NOMO-1 treated with dmso at 0.1 percent for 144 hours (cell line): ENCODE measurements around the gene MCM9.

ENCODE experiments used
- DNase-seq: peaks from one replicate; lab custom pipeline; 2025; ENCODE audit not compliant: unreplicated experiment; lab: John Stamatoyannopoulos, UW

MCM9 gene

DNA sequence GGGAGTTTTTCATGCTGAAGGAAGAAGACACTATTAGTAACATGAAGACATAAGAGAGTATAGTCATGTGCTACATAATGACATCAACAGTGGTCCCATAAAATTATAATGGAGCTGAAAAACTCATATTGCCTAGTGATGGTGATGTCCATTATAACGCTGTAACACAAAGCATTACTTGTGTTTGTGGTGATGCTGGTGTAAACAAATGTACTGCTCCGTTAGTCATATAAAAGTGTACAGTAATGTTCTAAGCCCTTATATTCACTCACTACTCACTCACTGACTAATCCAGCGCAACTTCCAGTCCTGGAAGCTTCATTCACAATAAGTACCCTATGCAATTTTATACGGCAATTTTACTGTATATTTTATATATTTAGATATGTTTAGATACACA is 67.8 kb downstream of the MCM9 start:
- DNase-seq, result no peak

DNA sequence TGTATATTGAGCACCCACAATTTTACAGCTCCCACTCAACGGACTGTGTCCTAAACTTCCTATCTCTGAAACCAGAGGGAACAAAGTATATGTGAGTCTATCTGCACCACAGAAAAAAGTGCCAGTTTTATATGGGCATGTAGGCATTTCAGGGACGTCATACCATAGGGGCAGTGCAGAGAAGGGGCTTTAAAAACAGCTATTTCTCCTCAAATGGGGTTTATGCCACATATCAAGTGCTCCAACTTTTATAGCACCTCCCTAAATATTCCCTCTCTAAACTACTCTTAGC is 69.9 kb downstream of the MCM9 start:
- DNase-seq, result no peak

DNA sequence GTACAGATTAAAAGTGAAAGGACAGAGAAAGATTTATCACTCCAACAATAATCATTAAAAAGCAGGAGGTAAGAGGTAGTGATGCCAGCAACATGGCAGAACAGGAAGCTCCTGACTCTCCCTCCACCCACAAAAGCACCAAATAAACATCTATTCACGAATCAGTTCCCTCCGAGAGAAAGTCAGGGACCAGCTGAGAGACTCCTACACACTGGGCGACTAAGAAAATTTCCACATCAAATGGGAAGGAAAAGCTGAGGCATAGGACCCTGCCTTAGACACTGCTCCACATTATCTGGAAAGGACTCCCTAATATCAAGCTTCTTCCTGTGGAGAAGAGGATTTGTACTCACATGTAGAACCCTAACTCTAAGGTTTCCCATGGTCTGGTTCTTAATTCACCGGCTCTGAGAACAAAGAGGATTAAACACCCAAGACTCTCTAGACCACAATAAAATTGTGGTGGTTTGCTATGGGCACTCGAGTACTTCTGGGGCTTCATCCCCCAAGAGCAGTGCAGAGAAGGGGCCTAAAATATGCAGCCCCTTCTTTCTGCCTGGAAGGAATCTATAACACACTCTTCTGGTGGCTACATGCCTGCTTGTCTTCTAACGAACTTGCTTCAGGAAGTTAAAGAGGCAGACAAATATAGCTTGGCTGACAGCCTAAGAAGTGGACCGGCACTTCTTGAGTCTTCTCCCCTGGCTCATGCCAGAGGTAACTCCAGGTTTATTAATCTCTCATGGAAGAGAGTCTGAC is 70.4 kb downstream of the MCM9 start:
- DNase-seq, result no peak

DNA sequence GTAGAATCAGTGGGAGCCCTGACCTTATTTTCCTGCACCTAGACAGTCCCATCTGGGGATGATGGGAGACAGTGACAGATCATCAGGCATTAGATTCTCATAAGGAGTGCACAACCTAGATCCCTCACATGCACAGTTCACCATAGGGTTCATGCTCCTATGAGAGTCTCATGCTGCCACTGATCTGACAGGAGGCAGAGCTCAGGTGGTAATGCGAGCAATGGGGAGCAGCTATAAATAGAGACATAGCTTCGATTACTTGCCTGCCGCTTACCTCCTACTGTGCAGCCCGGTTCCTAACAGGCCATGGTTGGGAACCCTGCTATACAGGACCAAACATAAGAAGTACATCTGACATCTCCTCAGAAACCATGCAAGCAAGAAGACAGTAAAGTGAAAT is 72.5 kb downstream of the MCM9 start:
- no peak for DNase-seq

DNA sequence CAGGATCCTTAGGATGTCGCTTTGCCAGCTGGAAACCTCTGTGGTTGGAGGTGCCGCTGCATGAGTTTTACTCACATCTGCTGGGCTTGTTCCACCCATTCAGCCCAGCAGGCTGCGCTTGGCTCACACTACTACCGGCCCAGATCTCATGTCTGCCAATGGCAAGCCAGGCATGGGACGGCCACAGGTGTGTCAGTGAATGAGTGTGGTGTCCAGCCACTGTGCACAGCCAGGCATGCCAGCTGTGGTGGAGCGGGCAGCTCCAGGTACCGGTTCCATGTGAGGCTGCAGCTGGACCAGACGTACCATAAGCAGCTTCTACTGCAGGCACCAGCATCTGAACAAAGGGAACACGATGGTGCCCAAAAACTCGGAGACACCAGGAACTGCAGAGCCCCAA is 74.1 kb downstream of the MCM9 start:
- no peak for DNase-seq

DNA sequence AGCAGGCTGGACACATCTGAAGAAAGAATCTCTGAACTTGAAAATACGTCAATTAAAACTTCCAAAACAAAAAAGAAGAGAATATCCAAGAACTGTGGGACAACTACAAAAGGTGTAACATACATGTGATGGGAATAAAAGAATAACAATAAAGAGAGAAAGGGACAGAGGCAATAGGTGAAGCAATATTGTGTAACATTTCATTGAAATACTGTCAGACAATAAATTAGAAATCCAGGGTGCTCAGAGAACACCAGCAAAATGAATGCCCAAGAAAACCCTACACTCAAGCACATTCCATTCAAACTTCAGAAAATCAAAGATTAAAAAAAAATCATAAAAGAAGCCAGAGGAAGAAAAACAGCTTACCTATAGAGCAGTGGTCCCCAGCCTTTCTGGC is 74.6 kb downstream of the MCM9 start:
- DNase-seq, result no peak

DNA sequence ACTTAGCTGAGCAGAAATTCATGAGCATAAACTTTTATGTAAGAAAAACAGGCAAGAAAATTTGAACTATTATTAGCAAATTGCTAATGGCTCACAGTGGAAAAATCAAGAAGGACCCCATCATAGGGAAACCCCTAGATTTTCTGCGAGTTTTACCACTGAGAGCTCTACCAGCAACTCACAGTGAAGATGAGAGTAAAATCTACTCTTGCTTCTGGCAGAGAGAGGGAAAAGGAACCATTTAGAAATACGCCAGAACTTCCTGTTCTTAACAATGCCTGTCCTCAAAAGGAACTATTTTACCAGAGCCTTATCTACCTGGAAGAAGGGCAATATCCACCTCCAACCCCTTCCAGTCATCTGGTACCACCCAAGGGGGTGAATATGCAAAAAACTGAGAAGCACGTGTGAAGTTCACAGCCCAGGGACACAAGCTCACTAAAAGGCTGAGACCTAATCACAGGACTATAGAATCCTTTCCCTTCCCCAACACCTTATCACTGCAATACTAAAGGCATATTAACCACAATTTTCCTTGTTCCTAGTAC is 75.4 kb downstream of the MCM9 start:
- no peak for DNase-seq

DNA sequence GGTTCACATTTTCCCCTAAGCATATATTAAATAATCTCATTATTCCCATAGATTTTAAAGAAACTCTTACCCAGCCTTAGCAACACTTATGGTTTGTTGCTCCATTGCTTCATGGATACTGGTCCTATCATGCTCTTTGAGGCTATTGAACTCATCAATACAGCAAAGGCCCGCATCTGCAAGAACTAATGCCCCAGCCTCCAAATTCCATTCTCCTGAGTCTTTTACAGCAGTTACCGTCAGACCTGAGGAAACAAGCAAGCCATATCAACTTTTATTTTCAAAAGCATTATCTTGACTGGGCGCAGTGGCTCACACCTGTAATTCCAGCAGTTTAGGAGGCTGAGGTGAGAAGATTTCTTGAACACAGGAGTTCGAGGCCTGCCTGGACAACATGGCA is 78.7 kb downstream of the MCM9 start:
- no peak for DNase-seq

DNA sequence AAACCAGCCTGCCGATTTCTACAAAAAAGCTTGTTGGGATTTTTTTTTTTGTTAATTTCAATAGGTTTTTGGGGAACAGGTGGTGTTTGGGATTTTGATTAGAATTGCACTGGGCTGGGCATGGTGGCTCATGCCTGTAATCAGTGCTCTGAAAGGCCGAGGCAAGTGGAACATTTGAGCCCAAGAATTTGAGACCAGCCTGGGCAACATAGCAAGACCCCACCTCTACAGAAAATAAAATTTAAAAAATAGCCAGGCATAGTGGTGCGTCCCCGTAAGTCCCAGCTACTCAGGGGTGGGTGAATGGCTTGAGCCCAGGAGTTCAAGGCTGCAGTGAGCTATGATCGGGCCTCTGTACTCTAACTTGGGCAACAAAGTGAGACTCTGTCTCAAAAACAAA is 81.6 kb downstream of the MCM9 start:
- DNase-seq, result no peak

DNA sequence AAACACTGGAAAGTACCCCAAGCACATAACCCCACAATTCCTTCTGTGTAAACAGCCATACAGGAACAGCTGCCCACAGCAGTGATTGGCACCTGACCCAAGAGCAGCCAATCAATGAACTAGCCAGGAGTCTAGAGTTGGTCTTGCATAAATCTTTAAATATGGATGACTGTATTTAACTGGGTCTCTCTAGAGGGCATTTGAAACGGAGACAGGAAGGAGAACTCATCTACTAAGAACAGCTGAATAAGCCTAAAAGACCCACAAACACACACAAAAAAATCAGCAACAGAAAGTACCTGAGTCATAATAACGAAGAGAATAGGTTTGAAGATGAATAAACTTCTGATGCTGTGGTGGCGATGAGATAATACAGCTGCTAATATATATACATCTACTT is 90.0 kb downstream of the MCM9 start:
- DNase-seq, result no peak

DNA sequence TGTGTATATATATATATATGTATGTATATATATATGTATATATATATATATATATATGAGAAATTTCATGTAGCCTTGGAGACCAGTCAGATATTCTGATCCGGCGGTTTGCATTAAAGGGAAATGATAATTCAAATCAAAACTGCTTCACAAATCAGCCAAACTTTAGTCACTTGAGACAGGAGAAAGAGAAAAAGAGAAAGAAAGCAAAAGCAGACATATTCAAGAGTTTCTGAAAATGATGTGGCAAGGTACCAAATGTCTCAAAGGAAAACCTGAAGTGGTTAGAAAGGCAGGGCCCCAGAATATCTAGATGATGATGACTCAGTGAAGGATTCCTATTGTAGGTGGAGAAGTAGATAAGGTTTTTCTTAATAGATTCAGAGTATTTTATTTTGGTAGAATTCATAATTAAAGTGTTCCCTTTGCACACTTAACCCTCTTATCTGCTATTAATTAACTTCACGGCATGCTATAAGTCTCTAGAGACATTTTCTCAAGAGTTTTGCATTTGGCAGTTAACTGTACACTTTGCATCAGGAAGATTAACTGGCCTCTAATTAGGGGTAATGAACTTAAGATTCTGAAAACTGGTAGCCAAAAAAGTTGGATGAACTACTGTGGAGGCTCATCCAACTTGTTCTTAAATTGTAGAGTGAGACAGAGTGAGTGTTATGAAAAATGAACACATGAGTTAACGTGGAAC is 91.1 kb downstream of the MCM9 start:
- DNase-seq, result no peak

DNA sequence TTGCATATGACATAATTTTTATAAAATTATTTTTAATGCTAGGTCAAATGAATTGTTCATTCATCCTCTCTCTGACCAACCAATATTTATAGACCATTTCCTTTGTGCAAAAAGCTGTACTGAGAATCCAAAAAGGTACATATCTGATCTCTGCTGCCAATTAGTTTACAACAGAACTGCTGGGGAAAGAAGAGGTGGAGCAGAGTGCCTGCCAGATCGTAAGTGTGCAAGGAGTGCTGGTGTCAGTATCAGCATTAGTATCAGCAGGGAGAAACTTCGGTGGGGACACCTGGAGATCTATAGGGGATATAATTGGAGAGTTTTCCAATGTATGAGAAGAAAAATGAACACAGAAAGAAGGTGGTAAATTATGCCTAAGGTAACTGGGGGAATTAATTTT is 104.3 kb downstream of the MCM9 start:
- no peak for DNase-seq

DNA sequence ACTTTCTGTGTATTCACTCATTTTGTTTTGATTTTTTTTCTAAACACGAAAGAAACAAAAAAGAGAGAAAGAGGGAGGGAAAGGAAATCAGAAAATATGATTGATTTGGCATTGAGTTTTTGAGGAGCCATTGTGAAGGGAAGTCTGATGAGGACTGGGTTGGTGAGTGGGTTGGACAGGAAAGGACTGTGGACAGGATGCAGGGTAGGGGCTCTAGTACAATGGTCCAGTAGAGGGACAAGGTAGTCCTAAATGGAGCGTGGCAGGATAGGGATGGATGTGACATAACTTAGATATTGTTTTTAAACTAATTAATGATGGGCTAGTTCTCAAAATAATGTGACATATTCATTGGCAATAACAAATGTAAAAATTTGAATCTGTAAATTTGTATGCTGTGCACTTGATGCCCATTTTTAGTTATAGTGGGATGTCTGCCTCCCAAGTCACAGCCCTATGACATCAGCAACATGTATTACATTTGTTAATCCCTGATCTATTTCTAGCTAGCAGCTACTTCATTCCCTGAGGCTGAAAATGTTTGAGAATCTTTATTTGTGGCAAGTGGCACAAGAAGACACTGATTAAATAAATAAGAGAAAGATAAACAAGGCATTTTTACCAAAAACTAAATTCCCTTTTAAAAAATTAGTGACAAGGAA is 105.0 kb downstream of the MCM9 start:
- no peak for DNase-seq

DNA sequence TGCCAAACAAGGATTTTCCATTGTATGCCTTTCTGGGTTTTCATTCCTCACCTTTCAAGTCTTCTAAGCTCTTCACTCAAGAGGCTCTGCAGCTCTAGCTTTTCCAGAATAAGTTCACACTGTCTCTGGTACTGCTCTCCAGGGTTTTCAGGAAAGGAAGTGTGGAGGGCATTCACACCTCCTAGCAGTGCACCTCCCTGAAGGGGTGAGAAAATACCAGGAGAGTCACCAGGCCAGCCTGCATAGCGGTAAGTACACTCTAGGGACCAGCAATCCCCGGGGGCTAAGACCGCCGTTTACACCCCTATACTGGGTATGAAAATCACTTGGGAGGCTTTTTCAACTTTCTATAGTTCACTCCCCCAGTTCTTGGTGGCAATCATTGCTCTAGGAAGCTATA is 108.9 kb downstream of the MCM9 start:
- DNase-seq, result no peak

DNA sequence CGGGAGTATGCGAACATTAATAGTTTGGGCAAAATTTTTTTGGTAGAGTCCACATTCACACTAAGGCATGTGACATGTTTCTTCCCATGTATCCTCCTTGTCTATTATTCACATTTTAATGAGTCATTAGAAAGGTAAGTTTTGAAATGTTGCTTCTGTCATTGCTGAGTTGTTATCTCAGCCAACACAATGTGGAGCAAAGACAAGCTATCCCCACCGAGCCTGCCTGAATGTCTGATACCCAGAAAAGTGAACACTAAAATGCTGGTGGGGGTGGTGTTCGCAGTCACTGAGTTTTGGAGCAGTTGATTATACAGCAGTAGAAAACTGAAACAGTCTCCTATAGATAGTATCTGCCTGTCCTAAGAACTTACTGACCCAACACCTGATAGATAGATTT is 109.3 kb downstream of the MCM9 start:
- no peak for DNase-seq

DNA sequence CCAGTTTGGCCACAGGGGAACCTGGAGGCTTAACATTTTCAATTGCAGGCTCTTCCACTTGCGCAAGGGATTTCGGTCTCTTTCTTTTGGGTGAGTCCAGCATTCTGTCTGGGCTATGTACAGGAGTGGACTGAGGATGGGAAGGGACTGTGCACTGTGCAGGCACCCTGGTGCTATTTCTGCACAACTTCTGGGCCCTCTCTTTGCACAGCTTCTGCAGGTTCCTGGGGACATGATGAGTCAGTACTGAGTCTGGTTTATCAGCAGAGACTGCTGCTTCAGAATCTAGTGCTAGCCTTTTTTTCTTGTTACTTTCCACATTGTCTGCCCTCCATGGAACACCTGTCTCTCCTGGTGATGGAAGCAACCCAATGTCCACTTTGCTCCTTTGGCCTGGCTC is 119.5 kb downstream of the MCM9 start:
- no peak for DNase-seq

DNA sequence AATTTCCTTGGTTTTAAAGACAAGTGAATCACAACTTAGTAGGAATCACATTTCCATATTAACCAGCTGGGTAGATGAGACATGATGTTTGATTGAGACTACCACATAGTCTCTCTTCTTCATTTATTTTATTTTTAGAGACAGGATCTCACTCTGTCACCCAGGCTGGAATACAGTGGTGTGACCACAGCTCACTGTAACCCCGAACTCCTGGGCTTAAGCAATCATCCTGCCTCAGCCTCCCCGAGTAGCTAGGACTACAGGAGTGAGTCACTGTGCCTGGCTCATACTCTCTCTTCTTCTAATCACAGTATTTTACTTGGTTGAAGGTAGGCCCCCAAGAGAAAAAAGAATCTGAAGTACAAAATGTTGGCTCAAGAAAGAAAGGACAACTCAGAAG is 121.2 kb downstream of the MCM9 start:
- DNase-seq, result no peak

DNA sequence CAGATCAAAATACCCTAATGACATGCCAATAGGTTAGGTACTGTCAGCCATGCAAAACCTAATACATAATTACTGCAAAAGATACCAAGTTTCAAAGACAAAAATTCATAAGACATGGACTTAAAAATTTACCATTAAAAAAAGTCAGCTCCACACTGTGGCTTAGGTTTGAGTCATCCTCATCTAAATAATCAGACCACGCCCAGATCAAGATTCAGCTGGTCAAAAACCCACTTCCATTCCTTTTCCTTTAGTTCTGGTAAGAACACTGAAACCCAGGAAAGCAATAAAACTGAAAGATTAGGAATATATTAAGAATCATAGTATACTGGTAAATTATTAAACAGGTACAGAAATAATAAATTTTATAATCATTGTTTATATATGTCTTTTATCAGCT is 122.0 kb downstream of the MCM9 start:
- DNase-seq, result no peak

DNA sequence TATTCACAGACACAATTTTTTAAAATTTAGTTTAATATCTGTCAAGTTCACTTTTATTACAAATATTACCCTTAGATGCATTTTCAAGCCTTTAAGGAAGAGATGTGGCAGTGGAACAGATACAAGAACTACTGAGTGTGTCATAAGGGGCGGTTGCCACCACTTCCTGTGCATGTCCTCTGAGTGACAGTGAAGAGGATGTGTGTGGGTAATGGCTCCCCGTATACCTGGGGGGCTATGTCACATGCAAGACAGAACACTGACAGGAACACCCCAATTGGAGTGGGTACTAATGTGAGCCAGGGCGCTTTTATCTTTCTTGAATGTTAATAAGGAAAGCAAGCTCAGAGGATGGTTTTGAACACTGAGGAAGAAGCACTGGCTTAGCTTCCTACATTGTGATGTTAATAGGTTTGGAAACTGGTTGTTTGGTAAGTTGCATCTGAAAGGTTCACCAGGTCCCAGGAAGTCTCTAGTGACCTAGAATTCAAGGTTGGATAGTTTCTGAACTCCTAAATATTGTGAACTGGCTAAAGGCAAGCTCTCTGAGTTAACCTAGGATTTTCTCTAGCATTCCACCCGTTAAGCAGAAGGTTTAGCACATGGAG is 124.4 kb downstream of the MCM9 start:
- peak; percentile 36 for DNase-seq

DNA sequence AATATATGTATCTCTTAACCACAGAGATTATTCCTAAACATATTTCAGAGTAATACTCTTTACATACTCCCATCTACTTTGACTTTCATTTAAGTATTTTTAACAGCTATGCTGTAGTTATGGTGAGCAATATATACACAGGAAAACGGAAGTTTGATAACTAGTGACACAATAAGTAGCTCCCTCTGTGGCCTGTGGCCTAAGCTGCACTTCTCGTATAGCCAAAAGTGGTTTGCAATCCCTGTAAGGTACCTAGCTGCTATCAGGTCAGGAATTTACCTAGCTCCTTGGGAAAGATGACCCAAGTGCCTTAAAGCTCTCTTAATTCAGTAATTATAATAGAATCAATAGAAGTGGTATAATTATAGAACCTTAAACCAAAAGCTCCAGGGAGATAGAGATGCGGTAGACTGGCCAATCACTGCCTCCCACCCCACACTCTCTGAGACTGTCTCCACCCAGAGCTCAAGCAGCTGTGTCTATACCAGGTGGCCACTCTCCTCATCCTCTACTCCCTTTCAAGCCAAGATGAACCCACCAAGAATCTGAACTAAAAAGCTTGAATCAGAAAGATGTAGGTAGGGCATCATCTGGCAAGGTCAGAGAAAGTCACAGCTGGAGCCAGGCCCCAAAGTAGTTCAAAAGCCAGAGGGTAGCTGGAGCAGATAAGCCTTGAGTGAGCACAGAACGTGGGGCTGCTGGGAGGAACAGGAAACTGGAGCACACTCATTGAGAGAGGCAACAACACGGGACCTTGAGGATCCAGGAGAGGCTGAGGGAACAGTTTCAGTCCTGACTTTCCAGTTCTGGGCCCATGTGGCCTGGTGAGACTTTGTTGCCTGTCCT is 125.9 kb downstream of the MCM9 start:
- DNase-seq, result peak; percentile 37

DNA sequence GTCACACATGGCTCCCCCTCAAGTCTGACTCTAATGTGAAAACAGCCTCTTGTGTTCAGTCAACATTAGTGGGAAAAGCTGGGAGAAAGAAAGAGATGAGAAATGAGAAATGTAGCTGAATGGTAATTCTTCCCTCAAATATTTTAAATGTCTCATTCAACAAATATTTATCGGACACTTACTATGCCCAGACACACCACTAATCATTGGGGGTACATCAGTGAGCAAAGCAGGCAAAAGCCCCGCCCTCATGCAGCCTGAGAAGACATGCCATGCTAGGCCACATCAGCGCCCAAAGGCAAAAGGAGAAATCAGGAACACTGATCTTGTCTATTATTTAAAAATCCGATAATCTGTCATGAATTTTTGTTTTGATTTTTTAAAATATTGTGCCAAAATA is 130.9 kb downstream of the MCM9 start:
- DNase-seq, result no peak
